Measurements from ENCODE around the gene BDH1. TPM values are rescaled to one million over a fixed set of nuclear protein-coding genes. Genes with fewer than 3 reads are reported as not detected.

The BDH1 gene
- total and polyA plus RNA-seq, 2 of the 13 experiments (the other 11 are each of a cell fraction or from before 2014, with no cell fraction given): 21.2 to 71.9 TPM

DNA sequence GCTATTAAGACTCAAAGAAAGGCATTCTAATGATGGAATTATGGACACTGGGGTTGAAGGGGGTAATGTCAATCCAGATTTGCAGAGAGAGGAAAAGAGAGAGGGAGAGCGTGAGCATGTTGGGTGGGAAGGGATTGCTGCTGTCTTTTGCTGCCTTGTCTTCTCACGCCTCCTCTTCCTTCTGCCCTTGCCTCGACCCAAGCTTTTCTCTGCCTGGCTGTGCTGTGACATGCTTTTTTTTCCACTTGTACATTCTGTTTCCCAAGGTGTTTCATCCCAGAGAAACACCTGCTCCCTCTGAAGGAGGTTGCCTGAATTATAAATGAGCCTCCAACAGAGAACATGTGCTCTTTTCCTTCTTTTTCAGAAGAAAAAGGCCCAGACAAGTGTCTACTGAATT, 80.3 kb downstream of the BDH1 start (continued):
- TF ChIP-seq, protein P1, sequence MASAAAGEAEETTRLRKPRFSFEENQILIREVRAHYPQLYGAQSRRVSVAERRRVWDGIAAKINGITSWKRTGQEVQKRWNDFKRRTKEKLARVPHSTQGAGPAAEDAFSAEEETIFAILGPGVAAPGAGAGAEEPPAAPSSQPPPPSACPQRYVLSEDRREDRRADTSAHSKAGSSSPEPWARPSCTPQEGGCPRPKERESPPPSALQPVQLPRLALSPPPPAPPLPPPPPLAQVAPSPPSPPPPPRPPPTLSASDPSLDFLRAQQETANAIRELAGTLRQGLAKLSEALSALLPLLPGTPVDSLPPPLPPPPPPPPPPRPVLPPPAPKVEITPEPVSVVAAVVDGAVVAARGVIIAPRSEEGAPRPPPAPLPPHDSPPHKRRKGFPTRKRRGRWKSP (CRISPR knock-in tag; IDR thresholded peaks at IDR 0.05): no peak
- TF ChIP-seq GABPB1 (CRISPR knock-in tag; IDR thresholded peaks at IDR 0.05) (no peak), SCMH1 (CRISPR knock-in tag; IDR thresholded peaks at IDR 0.05; ENCODE audit: borderline replicate concordance) (no peak), FOXK2 (IDR thresholded peaks at IDR 0.05) (no peak), TCF7 (IDR thresholded peaks at IDR 0.05; ENCODE audit: low read depth) (no peak), LCORL (IDR thresholded peaks at IDR 0.05) (no peak), LCORL (CRISPR knock-in tag; IDR thresholded peaks at IDR 0.05) (no peak), HDAC2 (CRISPR knock-in tag; IDR thresholded peaks at IDR 0.05) (no peak)
- TF ChIP-seq, protein P2, sequence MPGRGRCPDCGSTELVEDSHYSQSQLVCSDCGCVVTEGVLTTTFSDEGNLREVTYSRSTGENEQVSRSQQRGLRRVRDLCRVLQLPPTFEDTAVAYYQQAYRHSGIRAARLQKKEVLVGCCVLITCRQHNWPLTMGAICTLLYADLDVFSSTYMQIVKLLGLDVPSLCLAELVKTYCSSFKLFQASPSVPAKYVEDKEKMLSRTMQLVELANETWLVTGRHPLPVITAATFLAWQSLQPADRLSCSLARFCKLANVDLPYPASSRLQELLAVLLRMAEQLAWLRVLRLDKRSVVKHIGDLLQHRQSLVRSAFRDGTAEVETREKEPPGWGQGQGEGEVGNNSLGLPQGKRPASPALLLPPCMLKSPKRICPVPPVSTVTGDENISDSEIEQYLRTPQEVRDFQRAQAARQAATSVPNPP (CRISPR knock-in tag; IDR thresholded peaks at IDR 0.05): no peak

DNA sequence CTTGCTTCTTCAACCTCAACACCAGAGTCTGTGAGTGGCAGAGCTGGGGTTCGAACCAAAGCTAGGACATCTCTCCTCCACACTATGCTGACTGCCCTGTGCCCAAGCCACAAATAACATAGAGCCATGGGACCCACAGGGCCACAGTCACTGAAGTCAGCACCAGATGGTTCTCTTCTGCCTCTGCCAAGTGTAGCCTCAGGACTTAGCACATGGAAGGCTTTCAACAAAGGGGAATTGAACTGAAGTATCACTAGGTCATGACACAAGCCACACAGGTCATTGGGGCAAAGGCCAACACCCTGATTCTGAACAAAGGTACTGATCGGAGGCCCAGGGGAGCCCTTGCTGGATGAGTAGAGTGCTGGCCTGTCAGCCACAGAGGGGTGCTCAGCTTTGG, 83.6 kb downstream of the BDH1 start:
- H3K4me1 ChIP-seq (ENCODE audit: insufficient read depth, low read length): peaks cover 69% of the 10 kb centered on the region
- ChIA-PET CTCF (ENCODE audit: low intra/inter-chr PET ratio, low total read pairs) (no interaction called here), POLR2A (interaction anchor here (1.7 to 3.0 kb wide), 3 partner anchors 15 to 102 kb away, joined by 8 to 13 read pairs (median 10); no protein-coding TSS in a partner anchor)
- ATAC-seq (peak; percentile 6; the same call in 2 of the 3 replicates), DNase-seq (ENCODE audit: low spot score) (peak; percentile 42), FAIRE-seq (peak; percentile 56)
- WGBS (ENCODE audit: low lambda C conversion rate): 22% methylated on average over 1 of the region's 2 CpGs
- in situ Hi-C loops (cut with HindIII; ENCODE audit: extremely low pct_ligation_motif_present, low pct_unique_long_range_greater_than_20kb) (no loop called here), intact Hi-C loops (cut with micrococcal nuclease; ENCODE audit: unreplicated experiment) (no loop called here)
- peak overlapping the region; percentile 43 for H3K9ac ChIP-seq (ENCODE audit: insufficient read depth, low read depth, low read length)
- H3K4me2 ChIP-seq (ENCODE audit: low read depth, low read length): peak overlapping the region; percentile 47
- H2AFZ ChIP-seq (ENCODE audit: low read length): no peak overlapping the region
- no peaks in the 10 kb centered on the region for H3K9me3 ChIP-seq (ENCODE audit: low read length)
- no peak overlapping the region for H3K4me3 ChIP-seq (replicated peaks in 1 of 3; ENCODE audit: insufficient read depth in 1 of 3, low read depth in 2 of 3, low read length in 3 of 3)
- no TSS peak for BruUV-seq (replicated peaks)
- H3K79me2 ChIP-seq (ENCODE audit: insufficient read depth, low read length): no peaks in the 10 kb centered on the region
- H3K27me3 ChIP-seq (ENCODE audit: control insufficient read depth in 1 of 2, insufficient read depth in 2 of 2, low read length in 2 of 2): no peaks in the 10 kb centered on the region
- no peaks in the 10 kb centered on the region for H4K20me1 ChIP-seq (ENCODE audit: insufficient read depth, low read length)
- H3K27ac ChIP-seq (ENCODE audit: extremely low read length, insufficient read depth, low read length): peak overlapping the region; percentile 56
- no peaks in the 10 kb centered on the region for H3K36me3 ChIP-seq (replicated peaks in 1 of 2; ENCODE audit: control insufficient read depth in 1 of 2, insufficient read depth in 2 of 2, low read length in 2 of 2)
- TF ChIP-seq TBP (CRISPR knock-in tag; IDR thresholded peaks at IDR 0.05) (no peak), KLF6 (CRISPR knock-in tag; IDR thresholded peaks at IDR 0.05) (no peak), RCOR2 (CRISPR knock-in tag; IDR thresholded peaks at IDR 0.05) (no peak), ZKSCAN1 (IDR thresholded peaks at IDR 0.05; ENCODE audit: low read length) (no peak), SRSF4 (IDR thresholded peaks at IDR 0.05; ENCODE audit: low read depth, low read length, poor library complexity, severe bottlenecking) (no peak)
- TF ChIP-seq, protein P3, sequence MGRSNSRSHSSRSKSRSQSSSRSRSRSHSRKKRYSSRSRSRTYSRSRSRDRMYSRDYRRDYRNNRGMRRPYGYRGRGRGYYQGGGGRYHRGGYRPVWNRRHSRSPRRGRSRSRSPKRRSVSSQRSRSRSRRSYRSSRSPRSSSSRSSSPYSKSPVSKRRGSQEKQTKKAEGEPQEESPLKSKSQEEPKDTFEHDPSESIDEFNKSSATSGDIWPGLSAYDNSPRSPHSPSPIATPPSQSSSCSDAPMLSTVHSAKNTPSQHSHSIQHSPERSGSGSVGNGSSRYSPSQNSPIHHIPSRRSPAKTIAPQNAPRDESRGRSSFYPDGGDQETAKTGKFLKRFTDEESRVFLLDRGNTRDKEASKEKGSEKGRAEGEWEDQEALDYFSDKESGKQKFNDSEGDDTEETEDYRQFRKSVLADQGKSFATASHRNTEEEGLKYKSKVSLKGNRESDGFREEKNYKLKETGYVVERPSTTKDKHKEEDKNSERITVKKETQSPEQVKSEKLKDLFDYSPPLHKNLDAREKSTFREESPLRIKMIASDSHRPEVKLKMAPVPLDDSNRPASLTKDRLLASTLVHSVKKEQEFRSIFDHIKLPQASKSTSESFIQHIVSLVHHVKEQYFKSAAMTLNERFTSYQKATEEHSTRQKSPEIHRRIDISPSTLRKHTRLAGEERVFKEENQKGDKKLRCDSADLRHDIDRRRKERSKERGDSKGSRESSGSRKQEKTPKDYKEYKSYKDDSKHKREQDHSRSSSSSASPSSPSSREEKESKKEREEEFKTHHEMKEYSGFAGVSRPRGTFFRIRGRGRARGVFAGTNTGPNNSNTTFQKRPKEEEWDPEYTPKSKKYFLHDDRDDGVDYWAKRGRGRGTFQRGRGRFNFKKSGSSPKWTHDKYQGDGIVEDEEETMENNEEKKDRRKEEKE (IDR thresholded peaks at IDR 0.05): no peak
